Measurements from ENCODE around the gene MYO1B. TPM values are rescaled to one million over a fixed set of nuclear protein-coding genes. Genes with fewer than 3 reads are reported as not detected.
A peak's percentile ranks its signal among the peaks of the same experiment; 100 is the strongest.

MYO1B gene
- total RNA-seq, 1 donor from 2014 or later: 43.7 TPM

DNA sequence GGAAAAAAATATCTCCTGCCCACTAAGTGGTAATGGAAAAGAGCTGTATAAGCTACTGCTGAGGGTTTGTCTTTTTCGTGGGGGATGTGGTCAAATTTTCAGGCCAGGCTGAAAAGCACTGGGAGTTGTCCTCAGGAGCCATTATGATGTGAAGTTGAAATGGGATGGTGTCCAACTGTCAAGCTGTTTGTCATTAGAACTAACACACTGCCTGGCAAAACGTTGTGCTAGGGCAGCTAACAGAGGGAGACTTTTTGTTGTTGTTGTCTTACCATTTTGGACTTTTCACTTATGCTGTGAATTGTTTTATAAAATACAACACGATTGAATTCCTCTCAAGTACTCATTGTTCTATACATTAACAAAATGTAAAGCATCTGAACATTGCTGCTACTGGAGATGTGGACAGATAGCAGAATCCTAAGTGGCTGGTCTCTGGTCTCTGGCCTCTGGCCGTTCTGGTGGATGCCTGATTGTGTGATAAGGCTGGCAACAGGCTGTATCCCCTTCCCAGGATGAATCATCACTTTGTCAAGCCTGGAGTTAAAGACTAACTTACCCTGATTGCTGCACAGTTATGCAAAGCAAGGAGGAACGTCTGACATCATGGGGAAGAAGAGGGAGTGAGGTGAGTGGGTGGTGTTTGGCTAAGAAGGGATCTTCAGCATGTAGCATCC is 2.3 kb downstream of the MYO1B start:
- Histone ChIP-seq H3K4me1 (peaks cover 46% of the 10 kb centered on the region), H3K9me3 (no peaks in the 10 kb centered on the region), H3K27me3 (no peaks in the 10 kb centered on the region), H3K4me3 (peak overlapping the region; percentile 88 to 94), H3K36me3 (no peaks in the 10 kb centered on the region), H3K27ac (peak overlapping the region; percentile 75)
- TF ChIP-seq CTCF (IDR thresholded peaks at IDR 0.05) (no peak), POLR2AphosphoS5 (IDR thresholded peaks at IDR 0.05; ENCODE audit: insufficient read depth in 1 of 2, low read depth in 1 of 2) (no peak), POLR2A (IDR thresholded peaks at IDR 0.05) (no peak)
- no peak for DNase-seq (ENCODE audit: extremely low spot score in 2 of 2)
- intact Hi-C loops (cut with DNase I): loop anchor here (10.0 kb wide), 1 partner anchor 117 kb away; no protein-coding TSS in a partner anchor

DNA sequence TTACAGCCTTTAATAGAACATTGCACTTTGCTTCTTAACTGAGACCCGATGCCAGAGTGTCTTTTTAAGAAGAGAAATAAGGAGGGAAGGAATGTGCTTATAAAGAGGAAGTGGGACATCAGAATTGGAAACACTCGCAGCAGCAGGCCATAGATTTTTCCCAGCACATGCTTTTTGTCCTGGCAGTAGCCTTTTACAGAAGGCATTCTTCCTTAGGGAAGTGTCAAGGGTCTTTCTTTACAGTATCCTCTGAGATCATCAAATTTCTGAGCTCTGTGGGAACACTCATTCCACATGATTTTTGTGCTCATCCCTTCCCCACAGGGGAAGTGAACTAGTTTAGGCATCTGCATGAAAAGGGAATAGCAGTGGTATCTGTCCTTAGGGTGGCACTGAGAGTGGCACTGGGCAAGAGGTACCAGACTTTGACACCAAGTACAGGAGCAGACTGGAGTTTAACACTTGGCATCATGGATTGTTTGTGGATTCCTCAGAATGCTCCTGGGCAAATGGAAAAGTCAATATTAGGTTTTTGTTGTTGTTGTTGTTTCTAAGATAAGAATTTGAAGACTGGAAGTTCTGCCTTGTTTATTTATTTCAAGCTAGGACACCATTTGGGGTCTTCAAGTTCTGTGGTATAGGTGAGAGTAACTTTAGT is 4.1 kb downstream of the MYO1B start:
- no peak overlapping the region for H3K4me3 ChIP-seq
- no peak for TF ChIP-seq CTCF (IDR thresholded peaks at IDR 0.05)
- no peak for TF ChIP-seq POLR2AphosphoS5 (IDR thresholded peaks at IDR 0.05; ENCODE audit: insufficient read depth in 1 of 2, low read depth in 1 of 2)
- no peak for TF ChIP-seq POLR2A (IDR thresholded peaks at IDR 0.05)
- peaks cover 46% of the 10 kb centered on the region for H3K4me1 ChIP-seq
- intact Hi-C loops (cut with DNase I): loop anchor here (10.0 kb wide), 1 partner anchor 116 kb away; no protein-coding TSS in a partner anchor
- H3K36me3 ChIP-seq: no peaks in the 10 kb centered on the region
- no peak for DNase-seq (ENCODE audit: extremely low spot score in 2 of 2)
- no peaks in the 10 kb centered on the region for H3K9me3 ChIP-seq
- H3K27ac ChIP-seq: no peak overlapping the region
- H3K27me3 ChIP-seq: no peaks in the 10 kb centered on the region

GRCh38 chr2:191250400-191250799 is 5.2 kb downstream of the MYO1B start:
- no peak for TF ChIP-seq POLR2AphosphoS5 (IDR thresholded peaks at IDR 0.05; ENCODE audit: insufficient read depth in 1 of 2, low read depth in 1 of 2)
- TF ChIP-seq POLR2A (IDR thresholded peaks at IDR 0.05): no peak
- no peak for DNase-seq (ENCODE audit: extremely low spot score in 2 of 2)
- Histone ChIP-seq H3K4me3 (no peak overlapping the region), H3K27me3 (no peaks in the 10 kb centered on the region), H3K36me3 (no peaks in the 10 kb centered on the region), H3K9me3 (no peaks in the 10 kb centered on the region), H3K4me1 (peaks cover 46% of the 10 kb centered on the region), H3K27ac (no peak overlapping the region)
- intact Hi-C loops (cut with DNase I): no loop called here

GRCh38 chr2:191250986-191251385 is 5.8 kb downstream of the MYO1B start:
- intact Hi-C loops (cut with DNase I): no loop called here
- TF ChIP-seq POLR2A (IDR thresholded peaks at IDR 0.05): no peak
- no peak for TF ChIP-seq POLR2AphosphoS5 (IDR thresholded peaks at IDR 0.05; ENCODE audit: insufficient read depth in 1 of 2, low read depth in 1 of 2)
- no peak for TF ChIP-seq CTCF (IDR thresholded peaks at IDR 0.05)

GRCh38 chr2:191252699-191253098 is 7.5 kb downstream of the MYO1B start:
- no peaks in the 10 kb centered on the region for H3K36me3 ChIP-seq
- no peak for DNase-seq (ENCODE audit: extremely low spot score in 2 of 2)
- no peaks in the 10 kb centered on the region for H3K27me3 ChIP-seq
- intact Hi-C loops (cut with DNase I): no loop called here
- peaks cover 38% of the 10 kb centered on the region for H3K4me1 ChIP-seq
- H3K27ac ChIP-seq: no peak overlapping the region
- no peak overlapping the region for H3K4me3 ChIP-seq
- no peaks in the 10 kb centered on the region for H3K9me3 ChIP-seq
- TF ChIP-seq CTCF (IDR thresholded peaks at IDR 0.05) (no peak), POLR2A (IDR thresholded peaks at IDR 0.05) (no peak), POLR2AphosphoS5 (IDR thresholded peaks at IDR 0.05; ENCODE audit: insufficient read depth in 1 of 2, low read depth in 1 of 2) (no peak)

More at GRCh38 chr2:191250986-191251385, 5.8 kb downstream of the MYO1B start:
- Histone ChIP-seq H3K9me3 (no peaks in the 10 kb centered on the region), H3K27me3 (no peaks in the 10 kb centered on the region), H3K4me1 (peaks cover 48% of the 10 kb centered on the region), H3K4me3 (no peak overlapping the region), H3K27ac (no peak overlapping the region), H3K36me3 (no peaks in the 10 kb centered on the region)
- no peak for DNase-seq (ENCODE audit: extremely low spot score in 2 of 2)

Data from vagina (tissue), 2 donors.